SK-N-SH treated with all-trans-retinoic acid at 6 μM for 48 hours (cell line): ENCODE data around the gene THOP1.

Experiments used
- ATAC-seq: fragments of 200-7000 bp; cut with Tn5 transposase; 3 replicates; pipeline ENCODE4 v1.9.1; 2020; ENCODE audit warnings: mild to moderate bottlenecking, moderate library complexity
- ARNTL ChIP-seq: fragments of 450-650 bp; formaldehyde crosslinking; IDR thresholded peaks from 2 replicates; pipeline ENCODE4 v1.5.0; 2020; ENCODE audit warnings: low read depth, mild to moderate bottlenecking, moderate library complexity, borderline replicate concordance
- BACH2 ChIP-seq: fragments of 250-450 bp; sonication (Bioruptor Pico); IDR thresholded peaks from 2 replicates; pipeline ENCODE4 v1.9.0; 2021; ENCODE audit warnings: mild to moderate bottlenecking, borderline replicate concordance
- CSDC2 ChIP-seq: fragments of 250-450 bp; sonication (Bioruptor Pico); IDR thresholded peaks from 2 replicates; pipeline ENCODE4 v1.5.0; 2020; ENCODE audit warnings: mild to moderate bottlenecking, moderate library complexity
- ESRRG ChIP-seq: fragments of 250-450 bp; sonication (Bioruptor Pico); IDR thresholded peaks from 2 replicates; pipeline ENCODE4 v1.6.1; 2021; ENCODE audit warnings: mild to moderate bottlenecking
- GLIS3 ChIP-seq: fragments of 250-450 bp; sonication (Bioruptor Pico); IDR thresholded peaks from 2 replicates; pipeline ENCODE4 v1.5.0; 2020; ENCODE audit warnings: mild to moderate bottlenecking, moderate library complexity
- ISL1 ChIP-seq: fragments of 250-450 bp; sonication (Bioruptor Pico); IDR thresholded peaks from 2 replicates; pipeline ENCODE4 v2.1.2; 2022; ENCODE audit warnings: mild to moderate bottlenecking, moderate library complexity
- OSR1 ChIP-seq: fragments of 250-450 bp; sonication (Bioruptor Pico); IDR thresholded peaks from 2 replicates; pipeline ENCODE4 v1.8.0; 2022; ENCODE audit warnings: moderate library complexity, mild to moderate bottlenecking, inconsistent platforms
- PPARA ChIP-seq: fragments of 250-450 bp; sonication (Bioruptor Pico); IDR thresholded peaks from 2 replicates; pipeline ENCODE4 v1.5.0; 2020; ENCODE audit warnings: mild to moderate bottlenecking, borderline replicate concordance
- RARB ChIP-seq: fragments of 250-450 bp; sonication (Bioruptor Pico); IDR thresholded peaks from 2 replicates; pipeline ENCODE4 v1.8.0; 2021; ENCODE audit warnings: mild to moderate bottlenecking, moderate library complexity
- SNAI2 ChIP-seq: fragments of 250-450 bp; sonication (Bioruptor Pico); IDR thresholded peaks from 2 replicates; pipeline ENCODE4 v1.5.0; 2020; ENCODE audit warnings: mild to moderate bottlenecking, moderate library complexity
- TCF4 ChIP-seq: fragments of 250-450 bp; sonication (Bioruptor Pico); IDR thresholded peaks from 2 replicates; pipeline ENCODE4 v1.8.0; 2021; ENCODE audit warnings: mild to moderate bottlenecking, moderate library complexity, borderline replicate concordance
- TSHZ2 ChIP-seq: fragments of 250-450 bp; sonication (Bioruptor Pico); IDR thresholded peaks from 2 replicates; pipeline ENCODE4 v1.5.0; 2020; ENCODE audit warnings: mild to moderate bottlenecking, moderate library complexity
- ZC3H10 ChIP-seq: fragments of 250-450 bp; sonication (Bioruptor Pico); IDR thresholded peaks from 2 replicates; pipeline ENCODE4 v1.5.1; 2021; ENCODE audit warnings: mild to moderate bottlenecking, moderate library complexity
- ZNF565 ChIP-seq: fragments of 450-650 bp; formaldehyde crosslinking; conservative IDR thresholded peaks from 2 replicates; pipeline ENCODE4 v1.5.0; 2020; ENCODE audit warnings: low read depth, mild to moderate bottlenecking, moderate library complexity
- ZNF8 ChIP-seq: fragments of 450-650 bp; formaldehyde crosslinking; IDR thresholded peaks from 2 replicates; pipeline ENCODE4 v1.5.0; 2020; ENCODE audit warnings: mild to moderate bottlenecking, moderate library complexity
- TF ChIP-seq, protein P1 (sequence below): fragments of 250-450 bp; sonication (Bioruptor Pico); IDR thresholded peaks from 2 replicates; pipeline ENCODE4 v1.5.1; 2021; ENCODE audit warnings: mild to moderate bottlenecking, moderate library complexity
- TF ChIP-seq, protein P2 (sequence below): fragments of 250-450 bp; sonication (Bioruptor Pico); IDR thresholded peaks from 2 replicates; pipeline ENCODE4 v1.8.0; 2020; ENCODE audit warnings: mild to moderate bottlenecking, moderate library complexity, borderline replicate concordance

The THOP1 gene

GRCh38 chr19:2834294-2834871 is 49.1 kb downstream of the THOP1 start:
- TF ChIP-seq GLIS3 (CRISPR knock-in tag), result no peak
- no peak for TF ChIP-seq PPARA
- TF ChIP-seq, protein P1, sequence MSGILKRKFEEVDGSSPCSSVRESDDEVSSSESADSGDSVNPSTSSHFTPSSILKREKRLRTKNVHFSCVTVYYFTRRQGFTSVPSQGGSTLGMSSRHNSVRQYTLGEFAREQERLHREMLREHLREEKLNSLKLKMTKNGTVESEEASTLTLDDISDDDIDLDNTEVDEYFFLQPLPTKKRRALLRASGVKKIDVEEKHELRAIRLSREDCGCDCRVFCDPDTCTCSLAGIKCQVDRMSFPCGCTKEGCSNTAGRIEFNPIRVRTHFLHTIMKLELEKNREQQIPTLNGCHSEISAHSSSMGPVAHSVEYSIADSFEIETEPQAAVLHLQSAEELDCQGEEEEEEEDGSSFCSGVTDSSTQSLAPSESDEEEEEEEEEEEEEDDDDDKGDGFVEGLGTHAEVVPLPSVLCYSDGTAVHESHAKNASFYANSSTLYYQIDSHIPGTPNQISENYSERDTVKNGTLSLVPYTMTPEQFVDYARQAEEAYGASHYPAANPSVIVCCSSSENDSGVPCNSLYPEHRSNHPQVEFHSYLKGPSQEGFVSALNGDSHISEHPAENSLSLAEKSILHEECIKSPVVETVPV (CRISPR knock-in tag), result no peak
- TF ChIP-seq TCF4, result no peak
- TF ChIP-seq, protein P2, sequence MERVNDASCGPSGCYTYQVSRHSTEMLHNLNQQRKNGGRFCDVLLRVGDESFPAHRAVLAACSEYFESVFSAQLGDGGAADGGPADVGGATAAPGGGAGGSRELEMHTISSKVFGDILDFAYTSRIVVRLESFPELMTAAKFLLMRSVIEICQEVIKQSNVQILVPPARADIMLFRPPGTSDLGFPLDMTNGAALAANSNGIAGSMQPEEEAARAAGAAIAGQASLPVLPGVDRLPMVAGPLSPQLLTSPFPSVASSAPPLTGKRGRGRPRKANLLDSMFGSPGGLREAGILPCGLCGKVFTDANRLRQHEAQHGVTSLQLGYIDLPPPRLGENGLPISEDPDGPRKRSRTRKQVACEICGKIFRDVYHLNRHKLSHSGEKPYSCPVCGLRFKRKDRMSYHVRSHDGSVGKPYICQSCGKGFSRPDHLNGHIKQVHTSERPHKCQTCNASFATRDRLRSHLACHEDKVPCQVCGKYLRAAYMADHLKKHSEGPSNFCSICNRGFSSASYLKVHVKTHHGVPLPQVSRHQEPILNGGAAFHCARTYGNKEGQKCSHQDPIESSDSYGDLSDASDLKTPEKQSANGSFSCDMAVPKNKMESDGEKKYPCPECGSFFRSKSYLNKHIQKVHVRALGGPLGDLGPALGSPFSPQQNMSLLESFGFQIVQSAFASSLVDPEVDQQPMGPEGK (CRISPR knock-in tag), result no peak
- TF ChIP-seq ZNF8, result no peak
- TF ChIP-seq RARB (CRISPR knock-in tag), result no peak
- TF ChIP-seq ISL1 (CRISPR knock-in tag), result no peak
- TF ChIP-seq CSDC2, result no peak
- no peak for TF ChIP-seq ZC3H10
- TF ChIP-seq ESRRG (CRISPR knock-in tag), result no peak
- TF ChIP-seq TSHZ2 (CRISPR knock-in tag), result no peak
- no peak for TF ChIP-seq SNAI2 (CRISPR knock-in tag)
- no peak for TF ChIP-seq ZNF565
- TF ChIP-seq OSR1 (CRISPR knock-in tag), result no peak
- TF ChIP-seq BACH2 (CRISPR knock-in tag), result no peak
- TF ChIP-seq, all 23 proteins: peak for 0
- no peak for ATAC-seq

GRCh38 chr19:2837430-2837829 is 52.1 kb downstream of the THOP1 start:
- TF ChIP-seq OSR1 (CRISPR knock-in tag) (no peak), ARNTL (CRISPR knock-in tag) (no peak)
- ATAC-seq, result no peak

- peak; percentile 99 for ATAC-seq
- 0 out of 2 replicates have a peak, but pooled peaks have one; percentile 44 for TF ChIP-seq SNAI2 (CRISPR knock-in tag)
- no peak for TF ChIP-seq ZNF8
- peak; percentile 83 for TF ChIP-seq TSHZ2 (CRISPR knock-in tag)
- TF ChIP-seq, protein P2 (CRISPR knock-in tag), result 0 out of 2 replicates have a peak, but pooled peaks have one; percentile 18
- TF ChIP-seq CSDC2, result peak; percentile 62; the same call in 1 of the 2 replicates
- no peak for TF ChIP-seq ZC3H10
These were observed 55.8 kb downstream of the THOP1 start, which contains the start of gene ZNF555 for GRCh38 chr19:2840794-2841791. Gene ZNF555, plus strand, starts transcription at chr19:2841475. Its CDS starts 98 bp downstream, at chr19:2841573.
